HG03139 (cell line): ENCODE data around the gene SLC37A4.

ENCODE experiments used
- ATAC-seq: cut with Tn5 transposase; IDR thresholded peaks from one replicate; pipeline ENCODE4 v1.9.1; 2021; ENCODE audit not compliant: unreplicated experiment

SLC37A4 gene

DNA sequence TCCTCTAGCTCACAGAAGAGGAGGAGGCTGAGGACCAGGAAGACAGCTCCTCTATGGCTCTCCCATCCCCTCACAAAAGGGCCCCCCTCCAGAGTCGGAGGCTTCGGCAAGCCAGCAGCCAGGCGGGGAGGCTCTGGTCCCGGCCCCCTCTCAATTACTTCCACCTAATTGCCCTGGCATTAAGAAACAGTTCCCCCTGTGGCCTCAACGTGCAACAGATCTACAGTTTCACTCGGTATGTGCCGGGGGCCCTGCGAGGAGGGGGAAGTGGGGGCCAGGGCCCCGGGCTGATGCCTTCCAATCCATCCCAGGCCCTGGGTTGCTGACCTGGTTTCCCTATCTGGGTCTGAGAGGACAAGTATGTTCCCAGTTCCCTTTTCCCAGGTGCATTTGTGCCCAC lies 51.2 kb downstream of the SLC37A4 start:
- no peak for ATAC-seq

DNA sequence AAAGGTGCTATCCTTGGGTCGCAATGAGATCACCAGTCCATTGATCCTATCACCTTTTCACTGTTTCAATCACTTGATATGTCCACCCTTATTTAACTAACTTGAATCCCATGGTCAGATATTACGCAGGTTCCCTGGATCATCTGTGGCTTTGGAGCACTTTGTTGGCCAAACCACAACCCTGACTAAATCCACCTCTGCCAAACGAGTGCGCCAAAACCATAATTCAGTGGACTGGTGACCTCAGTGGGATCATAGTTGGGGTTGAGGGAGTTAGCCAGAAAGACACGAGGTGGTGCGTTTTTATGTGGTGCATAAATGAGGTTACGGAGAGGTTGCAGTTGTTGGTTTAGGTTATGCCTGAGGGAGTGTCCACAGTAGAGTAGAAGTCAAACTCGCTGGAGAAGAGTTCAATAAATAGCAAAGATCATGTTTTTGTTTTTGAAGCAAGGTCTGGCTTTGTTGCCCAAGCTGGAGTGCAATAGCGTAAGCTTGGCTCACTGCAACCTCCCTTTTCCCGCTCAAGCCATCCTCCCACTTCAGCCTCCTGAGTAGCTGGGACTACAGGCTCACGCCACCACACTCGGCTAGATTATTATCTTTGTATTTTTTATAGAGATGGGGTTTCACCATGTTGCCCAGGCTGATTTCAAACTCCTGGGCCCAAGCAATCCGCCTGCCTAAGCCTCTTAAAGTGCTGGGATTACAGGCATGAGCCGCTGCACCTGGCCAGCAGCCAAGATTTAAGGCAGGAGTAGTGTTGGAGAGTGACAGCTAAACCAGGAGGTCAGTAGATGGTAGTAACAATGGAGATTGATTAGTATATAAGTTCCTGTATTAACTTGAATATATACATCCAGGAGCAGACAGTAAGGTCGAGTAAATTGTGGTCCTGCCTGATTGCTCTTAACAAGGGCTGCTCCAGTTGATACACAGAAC lies 54.6 kb downstream of the SLC37A4 start:
- no peak for ATAC-seq
